Panc1 (cell line): ENCODE measurements around the gene WDR7. TPM values are rescaled to one million over a fixed set of nuclear protein-coding genes. Genes with fewer than 3 reads are reported as not detected.

Experiments used
- ATAC-seq: fragments of 200-7000 bp; cut with Tn5 transposase; 2 replicates; pipeline ENCODE4 v1.9.1; 2020; ENCODE audit warnings: mild to moderate bottlenecking, moderate library complexity
- BruUV-seq: library from RNA; stranded (reverse); fragments of 400-500 nt; replicated peaks from 2 replicates; lab custom pipeline; 2021; lab: Mats Ljungman, UMichigan
- CTCF ChIA-PET: fragments of 300-600 bp; sonication (Branson Sonifier 250); formaldehyde crosslinking; loops from one replicate; lab custom pipeline; 2022; ENCODE audit warnings: antibody characterized with exemption; lab: Charles Lee
- POLR2A ChIA-PET: fragments of 300-600 bp; sonication (Branson Sonifier 250); formaldehyde crosslinking; loops from one replicate; lab custom pipeline; 2022; ENCODE audit warnings: antibody characterized with exemption; lab: Charles Lee
- DNase-seq: peaks from one replicate; pipeline ENCODE4 v3.0.0-alpha.2; 2010; ENCODE audit warnings: low read depth, low spot score
- H3K27ac ChIP-seq: 2 replicates; pipeline ENCODE4 v1.5.1; 2011; ENCODE audit warnings: mild to moderate bottlenecking, low read length, inconsistent platforms
- H3K27me3 ChIP-seq: fragments of 200-500 bp; sonication (Bioruptor generic); 2 replicates; pipeline ENCODE4 v1.6.0; 2014; ENCODE audit warnings: low read length, inconsistent platforms; ENCODE audit not compliant: control insufficient read depth, insufficient read depth
- H3K36me3 ChIP-seq: fragments of 200-500 bp; sonication (Bioruptor generic); 2 replicates; pipeline ENCODE4 v1.5.1; 2014; ENCODE audit warnings: inconsistent platforms, mild to moderate bottlenecking, low read length, moderate library complexity; ENCODE audit not compliant: control insufficient read depth, insufficient read depth
- H3K4me1 ChIP-seq: 2 replicates; pipeline ENCODE4 v1.5.1; 2011; ENCODE audit warnings: inconsistent platforms, mild to moderate bottlenecking, low read length, moderate library complexity; ENCODE audit not compliant: control insufficient read depth, insufficient read depth
- H3K4me3 ChIP-seq, 2 experiments: 2 replicates each; pipeline ENCODE4 v1.5.1; 2011 to 2012; ENCODE audit warnings: low read depth in 2 of 2, low read length in 2 of 2, mild to moderate bottlenecking in 2 of 2, inconsistent platforms in 1 of 2, moderate library complexity in 1 of 2
- H3K9me3 ChIP-seq: fragments of 200-500 bp; sonication (Bioruptor generic); 2 replicates; pipeline ENCODE4 v1.5.1; 2014; ENCODE audit warnings: low read depth, mild to moderate bottlenecking, inconsistent platforms, low read length, moderate library complexity; ENCODE audit not compliant: control insufficient read depth, insufficient read depth
- POLR2AphosphoS5 ChIP-seq: IDR thresholded peaks from 2 replicates; pipeline ENCODE4 v1.6.1; 2012; ENCODE audit warnings: mild to moderate bottlenecking, low read depth, low read length, moderate library complexity
- SIN3A ChIP-seq: IDR thresholded peaks from 2 replicates; pipeline ENCODE4 v1.6.1; 2012; ENCODE audit warnings: low read depth, mild to moderate bottlenecking, low read length, moderate library complexity, borderline replicate concordance; ENCODE audit not compliant: insufficient read depth
- TCF7L2 ChIP-seq: IDR thresholded peaks from 2 replicates; pipeline ENCODE4 v1.6.1; 2011; ENCODE audit warnings: mild to moderate bottlenecking, low read depth, low read length, inconsistent platforms
- in situ Hi-C: cut with HindIII; loops from 2 replicates; pipeline ENCODE4 v1.10.0; 2016; ENCODE audit warnings: low sequenced_read_pairs, low pct_unique_long_range_greater_than_20kb
- intact Hi-C: fragments of 100-400 bp; cut with micrococcal nuclease; formaldehyde crosslinking; loops from one replicate; pipeline ENCODE4 v1.10.0; 2022; ENCODE audit not compliant: unreplicated experiment
- total RNA-seq: library from RNA; stranded (reverse); gene quantifications from one replicate; pipeline ENCODE4 v1.2.1, GENCODE V29; 2021; ENCODE audit not compliant: unreplicated experiment
- TF ChIP-seq, protein P1 (sequence below): fragments of 450-650 bp; IDR thresholded peaks from 2 replicates; pipeline ENCODE4 v1.5.1; 2017; ENCODE audit warnings: mild to moderate bottlenecking
- TF ChIP-seq, protein P2 (sequence below), 2 experiments: IDR thresholded peaks; 2 replicates each; pipeline ENCODE4 v1.6.1; 2011 to 2012; ENCODE audit warnings: low read depth in 2 of 2, control low read depth in 1 of 2, low read length in 1 of 2, mild to moderate bottlenecking in 1 of 2, moderate library complexity in 1 of 2; ENCODE audit not compliant: insufficient read depth in 1 of 2

WDR7 gene
- total RNA-seq, 1 experiment from 2014 or later, result 12.3 TPM

DNA sequence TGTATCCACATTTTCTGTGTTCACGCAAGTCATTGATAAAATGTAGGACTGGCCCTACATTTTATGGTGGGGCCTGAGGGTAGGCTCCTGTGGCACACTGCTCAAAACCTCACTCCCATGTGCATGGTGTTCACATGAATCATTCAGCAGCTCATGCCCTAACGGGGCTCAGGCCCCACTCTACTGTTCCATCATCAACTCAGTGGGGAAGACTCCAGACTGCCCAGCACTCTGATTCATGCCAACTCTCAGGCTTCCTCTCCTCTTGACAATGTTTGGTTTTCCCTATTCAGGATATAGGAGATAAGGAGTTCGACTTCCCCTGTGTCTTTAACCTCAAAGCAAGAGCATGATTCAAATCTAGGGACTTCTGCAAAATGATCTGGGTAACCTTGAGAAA is 403.7 kb downstream of the WDR7 start:
- H3K9me3 ChIP-seq, result no peaks in the 10 kb centered on the region
- H3K27me3 ChIP-seq, result no peaks in the 10 kb centered on the region
- ChIA-PET CTCF (no interaction called here), POLR2A (no interaction called here)
- no peak for DNase-seq
- in situ Hi-C loops (no loop called here), intact Hi-C loops (no loop called here)
- TF ChIP-seq TCF7L2 (no peak), SIN3A (no peak)
- TF ChIP-seq, protein P1, sequence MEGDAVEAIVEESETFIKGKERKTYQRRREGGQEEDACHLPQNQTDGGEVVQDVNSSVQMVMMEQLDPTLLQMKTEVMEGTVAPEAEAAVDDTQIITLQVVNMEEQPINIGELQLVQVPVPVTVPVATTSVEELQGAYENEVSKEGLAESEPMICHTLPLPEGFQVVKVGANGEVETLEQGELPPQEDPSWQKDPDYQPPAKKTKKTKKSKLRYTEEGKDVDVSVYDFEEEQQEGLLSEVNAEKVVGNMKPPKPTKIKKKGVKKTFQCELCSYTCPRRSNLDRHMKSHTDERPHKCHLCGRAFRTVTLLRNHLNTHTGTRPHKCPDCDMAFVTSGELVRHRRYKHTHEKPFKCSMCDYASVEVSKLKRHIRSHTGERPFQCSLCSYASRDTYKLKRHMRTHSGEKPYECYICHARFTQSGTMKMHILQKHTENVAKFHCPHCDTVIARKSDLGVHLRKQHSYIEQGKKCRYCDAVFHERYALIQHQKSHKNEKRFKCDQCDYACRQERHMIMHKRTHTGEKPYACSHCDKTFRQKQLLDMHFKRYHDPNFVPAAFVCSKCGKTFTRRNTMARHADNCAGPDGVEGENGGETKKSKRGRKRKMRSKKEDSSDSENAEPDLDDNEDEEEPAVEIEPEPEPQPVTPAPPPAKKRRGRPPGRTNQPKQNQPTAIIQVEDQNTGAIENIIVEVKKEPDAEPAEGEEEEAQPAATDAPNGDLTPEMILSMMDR, result no peak
- ATAC-seq, result no peak
- H3K27ac ChIP-seq, result no peak overlapping the region
- no peaks in the 10 kb centered on the region for H3K4me1 ChIP-seq
- BruUV-seq, result no TSS peak
- H3K4me3 ChIP-seq, result no peak overlapping the region
- no peaks in the 10 kb centered on the region for H3K36me3 ChIP-seq

DNA sequence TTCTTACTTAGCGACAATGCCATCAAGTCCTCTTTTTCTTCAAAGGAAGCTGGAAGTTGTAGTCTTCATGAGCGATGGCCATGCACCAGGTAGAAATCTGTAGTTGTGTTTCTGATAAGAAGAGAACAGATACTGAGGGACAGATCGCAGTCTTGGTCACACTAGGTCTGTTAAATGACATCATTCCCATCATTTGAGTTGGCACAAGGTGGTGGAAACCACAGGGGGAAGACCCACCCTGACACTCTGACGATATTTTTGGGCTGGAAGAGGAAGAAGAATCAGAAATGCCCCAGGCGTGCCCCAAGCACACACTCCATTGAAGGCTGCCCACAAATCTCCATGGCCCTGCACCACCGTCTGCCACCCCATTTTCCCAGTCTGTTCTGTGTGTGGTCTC is 406.7 kb downstream of the WDR7 start:
- no peaks in the 10 kb centered on the region for H3K9me3 ChIP-seq
- H3K27me3 ChIP-seq, result no peaks in the 10 kb centered on the region
- ChIA-PET CTCF (no interaction called here), POLR2A (no interaction called here)
- intact Hi-C loops (no loop called here), in situ Hi-C loops (no loop called here)
- H3K36me3 ChIP-seq, result no peaks in the 10 kb centered on the region
- no peak for DNase-seq
- no peaks in the 10 kb centered on the region for H3K4me1 ChIP-seq
- no peak for ATAC-seq
- TF ChIP-seq TCF7L2 (no peak), POLR2AphosphoS5 (no peak), SIN3A (no peak)
- TF ChIP-seq, protein P2, sequence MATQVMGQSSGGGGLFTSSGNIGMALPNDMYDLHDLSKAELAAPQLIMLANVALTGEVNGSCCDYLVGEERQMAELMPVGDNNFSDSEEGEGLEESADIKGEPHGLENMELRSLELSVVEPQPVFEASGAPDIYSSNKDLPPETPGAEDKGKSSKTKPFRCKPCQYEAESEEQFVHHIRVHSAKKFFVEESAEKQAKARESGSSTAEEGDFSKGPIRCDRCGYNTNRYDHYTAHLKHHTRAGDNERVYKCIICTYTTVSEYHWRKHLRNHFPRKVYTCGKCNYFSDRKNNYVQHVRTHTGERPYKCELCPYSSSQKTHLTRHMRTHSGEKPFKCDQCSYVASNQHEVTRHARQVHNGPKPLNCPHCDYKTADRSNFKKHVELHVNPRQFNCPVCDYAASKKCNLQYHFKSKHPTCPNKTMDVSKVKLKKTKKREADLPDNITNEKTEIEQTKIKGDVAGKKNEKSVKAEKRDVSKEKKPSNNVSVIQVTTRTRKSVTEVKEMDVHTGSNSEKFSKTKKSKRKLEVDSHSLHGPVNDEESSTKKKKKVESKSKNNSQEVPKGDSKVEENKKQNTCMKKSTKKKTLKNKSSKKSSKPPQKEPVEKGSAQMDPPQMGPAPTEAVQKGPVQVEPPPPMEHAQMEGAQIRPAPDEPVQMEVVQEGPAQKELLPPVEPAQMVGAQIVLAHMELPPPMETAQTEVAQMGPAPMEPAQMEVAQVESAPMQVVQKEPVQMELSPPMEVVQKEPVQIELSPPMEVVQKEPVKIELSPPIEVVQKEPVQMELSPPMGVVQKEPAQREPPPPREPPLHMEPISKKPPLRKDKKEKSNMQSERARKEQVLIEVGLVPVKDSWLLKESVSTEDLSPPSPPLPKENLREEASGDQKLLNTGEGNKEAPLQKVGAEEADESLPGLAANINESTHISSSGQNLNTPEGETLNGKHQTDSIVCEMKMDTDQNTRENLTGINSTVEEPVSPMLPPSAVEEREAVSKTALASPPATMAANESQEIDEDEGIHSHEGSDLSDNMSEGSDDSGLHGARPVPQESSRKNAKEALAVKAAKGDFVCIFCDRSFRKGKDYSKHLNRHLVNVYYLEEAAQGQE (IDR thresholded peaks at IDR 0.05; ENCODE audit: insufficient read depth in 1 of 2, low read depth in 2 of 2, low read length in 1 of 2), result no peak
- TF ChIP-seq, protein P1, result no peak
- no peak overlapping the region for H3K4me3 ChIP-seq
- BruUV-seq, result no TSS peak
- H3K27ac ChIP-seq, result no peak overlapping the region
